K562 (cell line): ENCODE data around the gene OSBPL3. TPM values are rescaled to one million over a fixed set of nuclear protein-coding genes. Genes with fewer than 3 reads are reported as not detected.

Source experiments
- ATAC-seq: fragments of 200-7000 bp; cut with Tn5 transposase; 3 replicates; pipeline ENCODE4 v1.9.1; 2020; ENCODE audit warnings: moderate library complexity
- BruUV-seq: library from RNA; stranded (reverse); fragments of 400-500 nt; replicated peaks from 2 replicates; lab custom pipeline; 2021; lab: Mats Ljungman, UMichigan
- CTCF ChIA-PET: fragments of 300-600 bp; formaldehyde crosslinking; extraction: SDS; loops from one replicate; lab custom pipeline; 2021; ENCODE audit warnings: low intra/inter-chr PET ratio; lab: Yijun Ruan, JAX
- POLR2A ChIA-PET: fragments of 300-600, 350-650 bp; sonication (Branson Sonifier 250); formaldehyde crosslinking; extraction: SDS; loops from one replicate; lab custom pipeline; 2021; ENCODE audit warnings: antibody characterized with exemption, inconsistent platforms; lab: Yijun Ruan, JAX
- DNase-seq, 4 experiments: peaks; one replicate each; pipeline versions ENCODE4 v3.0.0 to v3.0.0-alpha.2; 2011 to 2018; ENCODE audit warnings: low spot score in 3 of 4, mixed read lengths in 3 of 4; ENCODE audit errors: extremely low read depth in 1 of 4
- FAIRE-seq: peaks from 2 replicates; lab custom pipeline; 2011; peaks lifted over from hg19 to GRCh38; lab: Jason Lieb, UNC
- H2AFZ ChIP-seq: 2 replicates; pipeline ENCODE4 v1.6.0; 2011; ENCODE audit warnings: low read depth, low read length, control low read depth, inconsistent platforms
- H3K27ac ChIP-seq: fragments of 200-600 bp; 3 replicates; pipeline ENCODE4 v1.8.0; 2011; ENCODE audit warnings: low read depth, mild to moderate bottlenecking, control low read depth, inconsistent platforms, low read length, moderate library complexity, mixed read lengths; ENCODE audit errors: extremely low read depth
- H3K27me3 ChIP-seq, 2 experiments: fragments of 300-600 bp in 1 of 2; 2 replicates in 1 of 2; 3 replicates in 1 of 2; pipeline versions ENCODE4 v1.6.0 to v1.8.0; 2011; ENCODE audit warnings: inconsistent platforms in 2 of 2, low read length in 2 of 2, mild to moderate bottlenecking in 1 of 2, mixed read lengths in 1 of 2, moderate library complexity in 1 of 2; ENCODE audit not compliant: control insufficient read depth in 2 of 2, insufficient read depth in 2 of 2
- H3K36me3 ChIP-seq: fragments of 300-600 bp; 3 replicates; pipeline ENCODE4 v1.8.0; 2011; ENCODE audit warnings: mild to moderate bottlenecking, low read length, inconsistent platforms; ENCODE audit not compliant: control insufficient read depth, insufficient read depth
- H3K4me1 ChIP-seq, 2 experiments: fragments of 200-600 bp in 1 of 2; replicated peaks in 1 of 2; 2 replicates in 1 of 2; 3 replicates in 1 of 2; pipeline versions ENCODE4 v1.5.1 to v1.8.0; 2011; ENCODE audit warnings: inconsistent platforms in 2 of 2, low read length in 2 of 2, mild to moderate bottlenecking in 1 of 2, mixed read lengths in 1 of 2, moderate library complexity in 1 of 2; ENCODE audit not compliant: control insufficient read depth in 2 of 2, insufficient read depth in 2 of 2
- H3K4me2 ChIP-seq: 2 replicates; pipeline ENCODE4 v1.6.1; 2011; ENCODE audit warnings: low read length, control low read depth, inconsistent platforms, mixed read lengths; ENCODE audit not compliant: insufficient read depth
- H3K4me3 ChIP-seq: fragments of 200-600 bp; sonication (generic), shearing (Covaris generic); 2 replicates; pipeline ENCODE4 v1.5.1; 2016; ENCODE audit warnings: control low read depth, inconsistent platforms
- H3K79me2 ChIP-seq: fragments of 200-600 bp; 3 replicates; pipeline ENCODE4 v1.8.0; 2011; ENCODE audit warnings: low read length, inconsistent platforms; ENCODE audit not compliant: control insufficient read depth, insufficient read depth
- H3K9ac ChIP-seq, 2 experiments: 2 replicates each; pipeline versions ENCODE4 v1.6.0 to v1.6.1; 2011; ENCODE audit warnings: low read depth in 2 of 2, low read length in 2 of 2, control low read depth in 1 of 2, inconsistent platforms in 1 of 2, mild to moderate bottlenecking in 1 of 2, mixed read lengths in 1 of 2; ENCODE audit not compliant: insufficient read depth in 1 of 2
- H3K9me1 ChIP-seq: one replicate; pipeline ENCODE4 v1.6.0; 2011; ENCODE audit warnings: inconsistent platforms, mild to moderate bottlenecking, low read length, moderate library complexity; ENCODE audit not compliant: control insufficient read depth, insufficient read depth
- H3K9me3 ChIP-seq: replicated peaks from 2 replicates; pipeline ENCODE4 v1.5.1; 2011; ENCODE audit warnings: low read depth, low read length, inconsistent platforms; ENCODE audit not compliant: control insufficient read depth, insufficient read depth
- H4K20me1 ChIP-seq: replicated peaks from 2 replicates; pipeline ENCODE4 v1.6.1; 2011; ENCODE audit warnings: low read length, inconsistent platforms, mixed read lengths; ENCODE audit not compliant: control insufficient read depth, insufficient read depth
- BACH1 ChIP-seq: fragments of 200-800 bp; sonication (Bioruptor generic); IDR thresholded peaks from 2 replicates; pipeline ENCODE4 v1.6.1; 2016; ENCODE audit warnings: missing genetic modification characterization, missing compliant biosample characterization
- NCOA1 ChIP-seq: fragments of 450-650 bp; IDR thresholded peaks from 2 replicates; pipeline ENCODE4 v1.6.1; 2016; ENCODE audit warnings: low read depth
- PHF21A ChIP-seq: fragments of 450-650 bp; IDR thresholded peaks from 2 replicates; pipeline ENCODE4 v1.6.1; 2017; ENCODE audit warnings: low read depth, borderline replicate concordance
- SIX5 ChIP-seq, 2 experiments: IDR thresholded peaks; 2 replicates each; pipeline ENCODE4 v1.6.1; 2011; ENCODE audit warnings: low read length in 2 of 2, borderline replicate concordance in 1 of 2, low read depth in 1 of 2, mild to moderate bottlenecking in 1 of 2, moderate library complexity in 1 of 2; ENCODE audit not compliant: insufficient read depth in 1 of 2
- SMAD1 ChIP-seq: fragments of 150-350 bp; IDR thresholded peaks from 2 replicates; pipeline ENCODE4 v1.6.1; 2014; ENCODE audit warnings: low read length, low read depth; ENCODE audit not compliant: partially characterized antibody
- THRAP3 ChIP-seq: fragments of 450-650 bp; IDR thresholded peaks from 2 replicates; pipeline ENCODE4 v1.6.1; 2016; ENCODE audit warnings: mild to moderate bottlenecking, inconsistent platforms, borderline replicate concordance
- ZC3H4 ChIP-seq: sonication (generic); formaldehyde crosslinking; IDR thresholded peaks from 2 replicates; pipeline ENCODE4 v1.9.0; 2021; ENCODE audit warnings: missing genetic modification reagents, borderline replicate concordance
- WGBS: fragments of 100-300 bp; shearing (Covaris generic); methylation state at CpG from one replicate; pipeline ENCODE4 v1.1.6; 2016; ENCODE audit warnings: low coverage, mixed read lengths; ENCODE audit not compliant: insufficient coverage; ENCODE audit errors: missing lambda C conversion rate; 5-methylcytosine and 5-hydroxymethylcytosine counted together
- in situ Hi-C: fragments of 300-500 bp; cut with MboI; formaldehyde crosslinking; loops from 4 replicates; pipeline ENCODE4 v1.15.0; 2018; ENCODE audit warnings: inconsistent platforms, mixed read lengths
- intact Hi-C: fragments of 100-400 bp; cut with micrococcal nuclease; formaldehyde crosslinking; loops from 2 replicates; pipeline ENCODE4 v1.14.2; 2022
- polyA plus RNA-seq, 8 experiments: library from polyadenylated mRNA; depleted of rRNA in 4 of 8; stranded (reverse) in 5 of 8; unstranded in 3 of 8; fragments of >200 nt; fragmentation: Nextera tagmentation in 2 of 8; fragmentation: Illumina TruSeq in 1 of 8; extraction: Ambion mirVana in 2 of 8; extraction: Trizol in 1 of 8; gene quantifications; 2 replicates each; pipeline versions ENCODE4 v1.2.1 to v1.2.3, GENCODE V29; 2011 to 2014; ENCODE audit warnings: inconsistent platforms in 1 of 8, missing spikeins in 1 of 8
- total RNA-seq, 7 experiments: library from RNA; depleted of rRNA in 6 of 7; stranded (reverse); fragments of >200 nt in 6 of 7; fragmentation: Illumina TruSeq in 2 of 7; extraction: Trizol in 2 of 7; gene quantifications; 2 replicates each; pipeline versions ENCODE4 v1.2.1 to v1.2.3, GENCODE V29; 2011 to 2021; ENCODE audit warnings: low replicate concordance in 1 of 7

Gene OSBPL3
- total and polyA plus RNA-seq, 9 of the 15 experiments (the other 6 are each of a cell fraction or from before 2014, with no cell fraction given): 4.8 to 37.2 (median 26.5) TPM

GRCh38 chr7:24817339-24817738, 162.6 kb downstream of the OSBPL3 start:
- ATAC-seq (no peak), DNase-seq (no peak)
- intact Hi-C loops: no loop called here
- no peaks in the 10 kb centered on the region for H4K20me1 ChIP-seq
- H3K9me3 ChIP-seq: no peaks in the 10 kb centered on the region
- CTCF ChIA-PET: interaction anchor here (1.1 kb wide), 1 partner anchor 163 kb away, joined by 3 read pairs; the partner anchor contains the start of gene OSBPL3
- POLR2A ChIA-PET: no interaction called here
- no peak overlapping the region for H2AFZ ChIP-seq
- H3K79me2 ChIP-seq: no peaks in the 10 kb centered on the region
- TF ChIP-seq THRAP3 (no peak), PHF21A (no peak), NCOA1 (no peak), SIX5 (IDR thresholded peaks at IDR 0.05; ENCODE audit: borderline replicate concordance in 1 of 2, insufficient read depth in 1 of 2, low read depth in 1 of 2, low read length in 2 of 2) (no peak), SMAD1 (no peak), ZC3H4 (CRISPR knock-in tag) (no peak), BACH1 (tag) (no peak)
- TF ChIP-seq, all 486 proteins: peak for 0
- no peak overlapping the region for H3K4me3 ChIP-seq
- H3K9me1 ChIP-seq: no peaks in the 10 kb centered on the region
- peaks cover 72% of the 10 kb centered on the region for H3K36me3 ChIP-seq
- H3K9ac ChIP-seq: no peak overlapping the region
- 71% methylated on average over 4 of the region's 4 CpGs for WGBS
- no peaks in the 10 kb centered on the region for H3K27me3 ChIP-seq
- BruUV-seq: no TSS peak
- no peak for FAIRE-seq
- no peak overlapping the region for H3K4me2 ChIP-seq
- in situ Hi-C loops: loop anchor here (5.0 kb wide), 1 partner anchor 170 kb away; no protein-coding TSS in a partner anchor
- no peak overlapping the region for H3K27ac ChIP-seq
- peaks cover 9 to 22% of the 10 kb centered on the region in 2 experiments; a peak in 4 of 5 replicates for H3K4me1 ChIP-seq
